Neuronal stem cell (in vitro differentiated cells): ENCODE results near the gene NFAM1.

ENCODE experiments used
- DNase-seq: peaks from one replicate; pipeline ENCODE4 v3.0.0-alpha.2; 2013; ENCODE audit warnings: low spot score
- H2AFZ ChIP-seq: one replicate; pipeline ENCODE4 v1.6.1; 2013; ENCODE audit warnings: mild to moderate bottlenecking, low read length, inconsistent platforms
- H2AK5ac ChIP-seq: 2 replicates; pipeline ENCODE4 v1.6.1; 2013; ENCODE audit warnings: low read depth, mild to moderate bottlenecking, inconsistent platforms, low read length, moderate library complexity, mixed read lengths
- H2BK120ac ChIP-seq: 2 replicates; pipeline ENCODE4 v1.6.1; 2013; ENCODE audit warnings: low read depth, mild to moderate bottlenecking, inconsistent platforms, low read length, moderate library complexity, mixed read lengths
- H2BK12ac ChIP-seq: one replicate; pipeline ENCODE4 v1.6.1; 2013; ENCODE audit warnings: low read length, inconsistent platforms
- H2BK15ac ChIP-seq: 2 replicates; pipeline ENCODE4 v1.6.1; 2013; ENCODE audit warnings: mild to moderate bottlenecking, low read length, inconsistent platforms, mixed read lengths
- H2BK5ac ChIP-seq: one replicate; pipeline ENCODE4 v1.6.1; 2013; ENCODE audit warnings: inconsistent platforms, mild to moderate bottlenecking, low read length, moderate library complexity
- H3K14ac ChIP-seq: one replicate; pipeline ENCODE4 v1.6.1; 2013; ENCODE audit warnings: low read length, inconsistent platforms
- H3K18ac ChIP-seq: 2 replicates; pipeline ENCODE4 v1.6.1; 2013; ENCODE audit warnings: low read length, inconsistent platforms
- H3K23ac ChIP-seq: 2 replicates; pipeline ENCODE4 v1.6.1; 2013; ENCODE audit warnings: low read depth, mild to moderate bottlenecking, mixed read lengths, low read length, inconsistent platforms; ENCODE audit not compliant: poor library complexity
- H3K27ac ChIP-seq: replicated peaks from 3 replicates; pipeline ENCODE4 v1.5.1; 2013; ENCODE audit warnings: low read length, inconsistent platforms
- H3K27me3 ChIP-seq, 3 experiments: 2 replicates each; pipeline ENCODE4 v1.6.1; 2013; ENCODE audit warnings: low read length in 3 of 3, mild to moderate bottlenecking in 2 of 3, inconsistent platforms in 1 of 3, low read depth in 1 of 3, mixed read lengths in 1 of 3, moderate library complexity in 1 of 3; ENCODE audit not compliant: control insufficient read depth in 3 of 3, insufficient read depth in 3 of 3
- H3K36me3 ChIP-seq, 2 donors: replicated peaks in 1 of 2; 2 replicates each; pipeline ENCODE4 v1.6.1; 2013; ENCODE audit warnings: low read length in 2 of 2; ENCODE audit not compliant: control insufficient read depth in 2 of 2, insufficient read depth in 2 of 2
- H3K4ac ChIP-seq: 2 replicates; pipeline ENCODE4 v1.6.1; 2013; ENCODE audit warnings: inconsistent platforms, mild to moderate bottlenecking, low read length, moderate library complexity
- H3K4me1 ChIP-seq, 2 donors: 1 replicate in 1 of 2; 2 replicates in 1 of 2; pipeline ENCODE4 v1.6.1; 2013; ENCODE audit warnings: low read length in 2 of 2, low read depth in 1 of 2; ENCODE audit not compliant: control insufficient read depth in 2 of 2, insufficient read depth in 1 of 2
- H3K4me2 ChIP-seq: one replicate; pipeline ENCODE4 v1.6.1; 2013; ENCODE audit warnings: mild to moderate bottlenecking, low read length, inconsistent platforms; ENCODE audit not compliant: insufficient read depth, poor library complexity, severe bottlenecking
- H3K4me3 ChIP-seq, 2 donors: 2 replicates each; pipeline ENCODE4 v1.5.1; 2013; ENCODE audit warnings: low read length in 2 of 2, mild to moderate bottlenecking in 2 of 2, inconsistent platforms in 1 of 2, moderate library complexity in 1 of 2
- H3K79me1 ChIP-seq: one replicate; pipeline ENCODE4 v1.6.1; 2013; ENCODE audit warnings: low read depth, mild to moderate bottlenecking, inconsistent platforms, low read length, moderate library complexity
- H3K9ac ChIP-seq: one replicate; pipeline ENCODE4 v1.6.1; 2013; ENCODE audit warnings: mild to moderate bottlenecking, low read depth, low read length, inconsistent platforms; ENCODE audit not compliant: poor library complexity
- H3K9me3 ChIP-seq, 2 donors: replicated peaks in 1 of 2; 2 replicates each; pipeline versions ENCODE3 to v1.6.1; 2013; ENCODE audit warnings: low read length in 2 of 2, mild to moderate bottlenecking in 2 of 2, inconsistent platforms in 1 of 2, low read depth in 1 of 2, mixed read lengths in 1 of 2, moderate library complexity in 1 of 2; ENCODE audit not compliant: control insufficient read depth in 2 of 2, insufficient read depth in 1 of 2
- H4K8ac ChIP-seq: one replicate; pipeline ENCODE4 v1.6.1; 2013; ENCODE audit warnings: low read depth, mild to moderate bottlenecking, inconsistent platforms, low read length, moderate library complexity
- H4K91ac ChIP-seq: one replicate; pipeline ENCODE4 v1.6.1; 2013; ENCODE audit warnings: low read length, low read depth, mild to moderate bottlenecking, inconsistent platforms; ENCODE audit not compliant: poor library complexity
- WGBS, 2 donors: extraction: QIAGEN DNeasy Blood & Tissue Kit; methylation state at CpG; one replicate each; pipeline ENCODE4 v1.1.7; 2013; ENCODE audit warnings: missing lambda C conversion rate in 2 of 2, mixed read lengths in 1 of 2; ENCODE audit not compliant: insufficient read length in 2 of 2, insufficient replicate concordance in 1 of 2; ENCODE audit errors: extremely low coverage in 2 of 2; 5-methylcytosine and 5-hydroxymethylcytosine counted together

Gene NFAM1

GRCh38 chr22:42427167-42427566 lies 5.0 kb downstream of the NFAM1 start:
- no peaks in the 10 kb centered on the region for H3K9me3 ChIP-seq

GRCh38 chr22:42425989-42426355 lies 6.2 kb downstream of the NFAM1 start:
- peak overlapping the region; percentile 68 for H3K18ac ChIP-seq
- no peak overlapping the region for H4K91ac ChIP-seq
- no peak overlapping the region for H4K8ac ChIP-seq
- no peak overlapping the region for H3K9ac ChIP-seq
- H3K14ac ChIP-seq, result no peak overlapping the region
- H3K36me3 ChIP-seq, result no peaks in the 10 kb centered on the region
- peak overlapping the region; percentile 93 for H2AK5ac ChIP-seq
- peak overlapping the region; percentile 49 for H2BK5ac ChIP-seq
- H3K4me1 ChIP-seq, result peaks cover 5 to 8% of the 10 kb centered on the region in 2 donors
- no peak overlapping the region for H3K4me3 ChIP-seq
- no peak overlapping the region for H3K23ac ChIP-seq
- H2AFZ ChIP-seq, result no peak overlapping the region
- no peaks in the 10 kb centered on the region for H3K9me3 ChIP-seq
- H3K4me2 ChIP-seq, result no peak overlapping the region
- H3K27me3 ChIP-seq, result peaks cover 0 to 50% (median 0%) of the 10 kb centered on the region in 3 experiments
- H2BK120ac ChIP-seq, result no peak overlapping the region
- no peak overlapping the region for H3K27ac ChIP-seq
- WGBS, 2 donors, result no CpG with 5 or more reads among the region's 3 CpGs
- H3K79me1 ChIP-seq, result no peaks in the 10 kb centered on the region
- DNase-seq, result no peak
- peak overlapping the region; percentile 40 for H2BK15ac ChIP-seq
- H3K4ac ChIP-seq, result no peak overlapping the region
- H2BK12ac ChIP-seq, result no peak overlapping the region

More at GRCh38 chr22:42427167-42427566, 5.0 kb downstream of the NFAM1 start:
- DNase-seq, result no peak
- H4K8ac ChIP-seq, result no peak overlapping the region
- H3K27ac ChIP-seq, result no peak overlapping the region
- no peak overlapping the region for H3K18ac ChIP-seq
- H2BK5ac ChIP-seq, result peak overlapping the region; percentile 49
- peaks cover 0 to 55% (median 4%) of the 10 kb centered on the region in 3 experiments for H3K27me3 ChIP-seq
- H2BK120ac ChIP-seq, result no peak overlapping the region
- H3K4ac ChIP-seq, result no peak overlapping the region
- no peak overlapping the region for H3K23ac ChIP-seq
- H3K4me1 ChIP-seq, result peaks cover 15 to 17% of the 10 kb centered on the region in 2 donors
- no peak overlapping the region for H3K9ac ChIP-seq
- no peak overlapping the region for H3K4me2 ChIP-seq
- H2BK12ac ChIP-seq, result no peak overlapping the region
- no peak overlapping the region for H2AFZ ChIP-seq
- no peak overlapping the region for H3K4me3 ChIP-seq
- WGBS, 2 donors, result no CpG with 5 or more reads among the region's 9 CpGs
- no peaks in the 10 kb centered on the region for H3K79me1 ChIP-seq
- H2AK5ac ChIP-seq, result peak overlapping the region; percentile 93
- peak overlapping the region; percentile 40 for H2BK15ac ChIP-seq
- H3K14ac ChIP-seq, result no peak overlapping the region
- no peak overlapping the region for H4K91ac ChIP-seq
- no peaks in the 10 kb centered on the region for H3K36me3 ChIP-seq

GRCh38 chr22:42425337-42425988 lies 6.7 kb downstream of the NFAM1 start:
- Histone ChIP-seq H2BK12ac (no peak overlapping the region), H3K4ac (no peak overlapping the region), H3K36me3 (no peaks in the 10 kb centered on the region), H2BK120ac (no peak overlapping the region), H2BK5ac (no peak overlapping the region), H3K4me3 (no peak overlapping the region), H3K79me1 (no peaks in the 10 kb centered on the region), H3K9ac (no peak overlapping the region), H3K9me3 (no peaks in the 10 kb centered on the region), H3K14ac (no peak overlapping the region), H2BK15ac (no peak overlapping the region), H3K18ac (no peak overlapping the region), H2AFZ (no peak overlapping the region), H4K91ac (no peak overlapping the region), H3K4me1 (peaks cover 2 to 5% of the 10 kb centered on the region in 2 donors), H2AK5ac (no peak overlapping the region), H3K27ac (no peak overlapping the region), H4K8ac (no peak overlapping the region), H3K4me2 (no peak overlapping the region), H3K27me3 (peaks cover 0 to 45% (median 0%) of the 10 kb centered on the region in 3 experiments), H3K23ac (no peak overlapping the region)
- DNase-seq, result no peak
- WGBS, 2 donors, result no CpG with 5 or more reads among the region's 12 CpGs

DNA sequence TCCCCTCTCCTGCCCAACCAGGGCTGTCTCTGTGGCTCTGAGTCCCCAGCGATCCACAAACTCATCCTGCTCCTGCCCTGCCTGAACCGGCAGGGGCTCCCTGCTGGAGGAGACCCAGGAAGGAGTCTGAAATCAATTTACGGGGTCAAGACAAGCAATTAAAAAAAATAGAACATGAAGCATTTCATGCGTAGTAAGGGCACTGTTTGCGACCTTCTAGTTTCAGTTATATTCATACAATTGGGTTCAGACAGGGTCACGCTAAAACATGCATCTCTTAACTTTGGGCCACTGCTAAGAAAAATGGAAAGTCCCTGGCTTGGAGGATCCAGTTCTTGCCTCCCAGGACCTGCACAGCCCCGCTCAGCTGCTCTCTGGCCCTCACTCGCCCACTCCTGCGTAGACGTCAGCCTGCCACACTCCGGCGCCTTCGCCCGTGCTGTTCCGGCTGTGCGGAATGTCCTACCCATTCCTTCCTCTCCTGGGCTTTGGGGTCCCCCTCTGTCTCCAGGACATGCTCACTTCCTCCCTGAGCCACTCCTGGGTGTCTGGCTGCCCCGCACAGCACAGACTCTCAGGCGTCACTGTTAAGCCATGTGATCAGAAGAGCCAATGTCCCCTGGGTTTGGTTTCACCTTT lies 12.8 kb downstream of the NFAM1 start:
- no CpG with 5 or more reads among the region's 18 CpGs for WGBS, 2 donors
- Histone ChIP-seq H3K23ac (no peak overlapping the region), H3K27me3 (peaks cover 0 to 39% (median 0%) of the 10 kb centered on the region in 3 experiments), H3K36me3 (no peaks in the 10 kb centered on the region), H3K4me2 (no peak overlapping the region), H2BK12ac (peak overlapping the region; percentile 7), H3K4ac (no peak overlapping the region), H3K9ac (no peak overlapping the region), H4K91ac (no peak overlapping the region), H3K14ac (no peak overlapping the region), H3K4me1 (peaks cover 5 to 12% of the 10 kb centered on the region in 2 donors), H2BK5ac (no peak overlapping the region), H3K18ac (peak overlapping the region; percentile 21), H3K27ac (no peak overlapping the region), H2BK15ac (no peak overlapping the region), H2AFZ (peak overlapping the region; percentile 53), H2AK5ac (no peak overlapping the region), H2BK120ac (no peak overlapping the region), H3K79me1 (no peaks in the 10 kb centered on the region), H4K8ac (no peak overlapping the region), H3K4me3 (no peak overlapping the region), H3K9me3 (no peaks in the 10 kb centered on the region)
- no peak for DNase-seq
